Measurements from ENCODE around the gene TM7SF2. TPM values are rescaled to one million over a fixed set of nuclear protein-coding genes. Genes with fewer than 3 reads are reported as not detected.

Gene TM7SF2
- total RNA-seq, 4 donors from 2014 or later: 13.6 to 93.0 (median 41.5) TPM

- no peak overlapping the region for H3K27ac ChIP-seq
- WGBS, 2 donors: 77 to 80% methylated on average over 15 of the region's 15 CpGs
- no peaks in the 10 kb centered on the region for H3K27me3 ChIP-seq
- H3K9me3 ChIP-seq: no peaks in the 10 kb centered on the region
- no peak overlapping the region for H3K4me3 ChIP-seq
- peaks cover 0 to 89% (median 56%) of the 10 kb centered on the region in 3 donors for H3K36me3 ChIP-seq
- H3K4me1 ChIP-seq: peaks cover 0 to 30% (median 10%) of the 10 kb centered on the region in 4 donors
- no peak for DNase-seq (ENCODE audit: low spot score in 2 of 2)
- no peak for TF ChIP-seq POLR2A (IDR thresholded peaks at IDR 0.05)
- no peak for TF ChIP-seq EP300 (IDR thresholded peaks at IDR 0.05)
- TF ChIP-seq CTCF (IDR thresholded peaks at IDR 0.05): no peak
These were observed 16.8 kb downstream of the TM7SF2 start for GRCh38 chr11:65128182-65129145.

GRCh38 chr11:65129649-65130441, 18.2 kb downstream of the TM7SF2 start:
- DNase-seq (ENCODE audit: low spot score in 2 of 2): no peak
- Histone ChIP-seq H3K36me3 (peaks cover 0 to 82% (median 55%) of the 10 kb centered on the region in 3 donors), H3K9me3 (no peaks in the 10 kb centered on the region)

DNA sequence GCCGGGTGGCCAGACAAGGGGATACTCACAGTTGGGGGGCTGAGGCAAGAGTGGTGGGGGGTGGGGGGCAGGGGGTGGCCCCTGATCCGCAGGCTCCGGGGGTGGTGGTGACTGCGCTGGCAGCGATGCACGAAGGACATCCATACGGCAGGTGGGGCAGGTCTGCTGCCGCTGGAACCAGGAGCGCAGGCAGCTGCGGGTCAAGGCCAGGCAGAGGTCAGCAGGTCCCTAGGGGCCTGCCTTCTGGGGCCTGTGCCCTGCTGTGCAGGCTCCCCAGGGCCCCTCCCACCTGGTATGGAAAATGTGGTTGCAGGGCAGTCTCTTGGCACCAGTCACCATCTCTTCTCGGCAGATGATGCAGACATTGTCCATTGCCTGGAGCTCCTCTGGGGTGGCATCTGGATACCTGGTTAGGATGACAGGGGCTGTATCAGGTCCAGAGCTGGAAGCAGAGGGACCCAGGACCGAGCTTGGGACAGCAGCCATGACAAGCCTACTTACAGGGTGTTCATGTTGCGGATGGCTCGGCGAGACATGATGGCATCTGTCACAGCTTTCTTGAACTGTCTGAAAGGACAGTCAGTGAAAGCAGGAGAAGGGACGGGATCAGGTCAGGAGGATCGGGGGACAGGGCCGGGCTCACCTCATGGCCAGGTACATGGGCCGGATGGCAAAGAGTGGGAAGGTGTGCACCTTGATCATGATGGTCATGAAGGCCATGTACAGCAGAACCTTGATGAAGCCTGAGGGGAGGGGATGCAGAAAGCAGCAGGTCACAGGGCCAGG, 19.2 kb downstream of the TM7SF2 start:
- no peaks in the 10 kb centered on the region for H3K9me3 ChIP-seq
- no peak for TF ChIP-seq CTCF (IDR thresholded peaks at IDR 0.05)
- TF ChIP-seq EP300 (IDR thresholded peaks at IDR 0.05): no peak
- no peak for TF ChIP-seq POLR2A (IDR thresholded peaks at IDR 0.05)
- H3K27ac ChIP-seq: no peak overlapping the region
- no peak overlapping the region for H3K4me3 ChIP-seq
- 86 to 96% methylated on average over 9 to 19 of the region's 19 CpGs for WGBS, 2 donors
- peaks cover 0 to 72% (median 52%) of the 10 kb centered on the region in 3 donors for H3K36me3 ChIP-seq
- no peak for DNase-seq (ENCODE audit: low spot score in 2 of 2)
- H3K27me3 ChIP-seq: no peaks in the 10 kb centered on the region
- H3K4me1 ChIP-seq: peaks cover 0 to 38% (median 17%) of the 10 kb centered on the region in 4 donors

More at GRCh38 chr11:65129649-65130441, 18.2 kb downstream of the TM7SF2 start:
- H3K4me3 ChIP-seq: no peak overlapping the region
- no peaks in the 10 kb centered on the region for H3K27me3 ChIP-seq
- no peak overlapping the region for H3K27ac ChIP-seq
- H3K4me1 ChIP-seq: peaks cover 0 to 31% (median 11%) of the 10 kb centered on the region in 4 donors
- TF ChIP-seq CTCF (IDR thresholded peaks at IDR 0.05) (no peak), POLR2A (IDR thresholded peaks at IDR 0.05) (no peak), EP300 (IDR thresholded peaks at IDR 0.05) (no peak)
- WGBS, 2 donors: 85 to 86% methylated on average over 13 of the region's 13 CpGs

DNA sequence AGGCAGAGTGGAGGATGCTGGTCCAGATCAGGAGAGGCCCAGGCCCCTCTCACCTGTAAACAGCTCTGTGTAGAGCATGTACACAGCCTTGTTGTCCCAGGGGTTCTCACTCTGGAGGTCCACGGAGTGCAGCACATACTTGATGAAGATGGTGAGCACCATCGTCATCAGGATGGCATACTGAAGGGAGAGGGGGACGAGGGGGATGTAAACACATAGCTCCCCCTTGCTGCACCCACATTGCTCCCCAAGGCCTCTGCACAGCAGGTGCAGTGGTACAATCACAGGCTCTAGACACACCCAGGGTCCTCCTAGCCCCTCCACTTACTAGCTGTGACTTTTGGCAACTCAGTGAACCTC, 19.7 kb downstream of the TM7SF2 start:
- H3K27ac ChIP-seq: no peak overlapping the region
- H3K4me1 ChIP-seq: peaks cover 0 to 41% (median 20%) of the 10 kb centered on the region in 4 donors
- peaks cover 0 to 67% (median 51%) of the 10 kb centered on the region in 3 donors for H3K36me3 ChIP-seq
- 58 to 59% methylated on average over 3 of the region's 3 CpGs for WGBS, 2 donors
- H3K4me3 ChIP-seq: no peak overlapping the region
- no peaks in the 10 kb centered on the region for H3K9me3 ChIP-seq
- DNase-seq (ENCODE audit: low spot score in 2 of 2): no peak
- TF ChIP-seq EP300 (IDR thresholded peaks at IDR 0.05): no peak
- no peak for TF ChIP-seq POLR2A (IDR thresholded peaks at IDR 0.05)
- TF ChIP-seq CTCF (IDR thresholded peaks at IDR 0.05): no peak
- no peaks in the 10 kb centered on the region for H3K27me3 ChIP-seq
